HG02840 (cell line): ENCODE measurements around the gene RTP4.
A peak's percentile ranks its signal among the peaks of the same experiment; 100 is the strongest.
"Not testable (repeated sequence)": the region's sequence is repeated elsewhere in the genome, so short reads cannot be mapped to it uniquely, and the experiment has no call there.

ENCODE experiments used
- ATAC-seq: cut with Tn5 transposase; IDR thresholded peaks from one replicate; pipeline ENCODE4 v1.9.1; 2021; ENCODE audit warnings: mild to moderate bottlenecking, moderate library complexity, moderate number of reproducible peaks; ENCODE audit not compliant: unreplicated experiment, low FRiP score

Gene RTP4

GRCh38 chr3:187367561-187368103, 553 bp upstream of the RTP4 start:
- peak; percentile 4 for ATAC-seq

DNA sequence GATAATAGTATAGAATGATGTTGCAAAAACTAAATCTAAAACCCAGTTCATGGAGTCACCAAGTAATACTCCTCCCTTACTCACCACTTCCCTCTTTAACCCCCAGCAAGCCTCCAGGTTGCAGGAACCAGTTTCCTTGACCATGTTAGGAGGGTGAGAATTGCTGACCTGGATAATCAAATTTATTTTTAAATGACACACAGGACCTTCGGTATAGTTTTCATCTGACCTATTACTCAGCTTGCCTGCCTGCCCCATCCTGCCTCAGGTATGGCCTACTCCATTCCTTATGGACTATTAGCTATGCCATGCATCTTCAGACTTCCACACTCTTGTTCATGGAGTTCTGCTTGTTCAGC, 883 bp downstream of the RTP4 start:
- no peak for ATAC-seq

DNA sequence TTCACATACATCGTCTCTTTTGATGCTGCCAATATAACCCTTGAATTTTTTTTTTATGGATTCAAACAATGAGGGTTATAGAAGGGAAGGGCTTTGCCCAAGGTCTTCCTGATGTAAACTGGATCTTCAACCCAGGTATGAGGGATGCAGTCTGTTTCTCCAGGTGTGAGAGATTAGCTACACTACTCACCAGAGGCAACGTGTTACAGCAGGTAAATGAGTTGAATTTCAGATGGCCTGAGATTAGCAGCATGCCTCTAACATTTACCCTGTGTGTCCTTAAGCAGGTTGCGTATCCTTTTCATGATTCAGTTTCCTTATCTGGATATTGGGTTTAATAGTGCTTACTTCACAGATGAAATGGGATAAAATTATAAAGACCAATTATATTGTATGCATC, 1.9 kb downstream of the RTP4 start:
- ATAC-seq, result no peak

DNA sequence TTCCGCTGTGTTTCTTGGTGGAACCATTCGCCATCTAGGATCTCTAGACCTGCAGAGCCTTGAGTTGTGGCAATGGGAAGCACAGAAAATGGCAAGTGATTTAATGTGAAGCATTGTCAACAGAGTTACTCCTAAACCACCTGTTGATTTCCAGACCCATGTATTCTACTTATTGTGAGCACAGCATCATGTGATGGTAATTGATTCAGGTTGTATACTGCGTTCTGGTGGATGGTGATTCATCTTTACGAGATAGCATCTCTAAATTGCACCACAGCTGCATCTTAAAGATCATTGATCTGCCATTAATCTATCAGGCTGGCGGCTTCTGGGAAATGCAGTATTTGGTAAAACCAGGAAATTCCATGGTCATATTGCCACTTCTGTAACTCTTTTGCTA, 7.4 kb downstream of the RTP4 start:
- ATAC-seq, result no peak

DNA sequence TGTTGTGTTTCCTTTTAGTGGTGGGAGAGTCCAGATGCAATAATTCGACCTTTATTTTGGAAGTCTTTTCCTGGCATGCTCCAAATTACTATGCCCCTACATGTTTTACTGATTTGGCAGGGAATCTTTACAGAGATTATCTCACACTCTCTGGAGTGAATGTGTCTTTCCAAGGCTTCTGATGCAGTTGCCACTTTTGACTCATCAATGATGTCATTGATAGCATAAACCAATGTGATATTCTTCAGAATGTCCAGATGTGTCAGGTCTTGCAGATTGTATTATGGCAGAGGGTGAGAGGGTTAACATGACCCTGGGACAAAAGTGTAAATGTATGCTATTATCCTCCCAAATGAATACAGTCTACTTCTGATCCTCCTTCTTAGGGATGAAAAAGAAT, 9.7 kb downstream of the RTP4 start:
- no peak for ATAC-seq

- no peak for ATAC-seq
These were observed 14.5 kb downstream of the RTP4 start for GRCh38 chr3:187382609-187383151.

GRCh38 chr3:187383246-187383645, 15.1 kb downstream of the RTP4 start:
- ATAC-seq, result no peak

GRCh38 chr3:187385296-187385695, 17.1 kb downstream of the RTP4 start:
- ATAC-seq, result no peak

DNA sequence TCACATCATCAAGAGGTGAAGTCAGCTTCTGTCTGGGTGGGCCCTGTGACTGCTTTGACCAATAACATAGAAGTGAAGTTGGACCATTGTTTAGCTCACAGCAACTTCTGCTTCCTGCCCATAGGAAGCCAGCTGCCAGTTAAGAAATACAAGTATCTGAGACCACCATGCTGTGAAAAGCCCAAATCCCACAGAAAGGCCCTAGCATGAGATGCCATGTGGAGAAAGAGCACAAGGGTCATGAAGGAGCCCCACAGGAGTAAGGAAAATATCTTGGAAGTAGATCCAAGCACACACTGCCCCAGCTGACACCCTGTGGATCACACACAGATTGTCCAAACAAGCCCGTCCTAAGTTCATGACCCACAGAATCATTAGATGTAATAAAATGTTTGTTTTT, 28.5 kb downstream of the RTP4 start:
- no peak for ATAC-seq

DNA sequence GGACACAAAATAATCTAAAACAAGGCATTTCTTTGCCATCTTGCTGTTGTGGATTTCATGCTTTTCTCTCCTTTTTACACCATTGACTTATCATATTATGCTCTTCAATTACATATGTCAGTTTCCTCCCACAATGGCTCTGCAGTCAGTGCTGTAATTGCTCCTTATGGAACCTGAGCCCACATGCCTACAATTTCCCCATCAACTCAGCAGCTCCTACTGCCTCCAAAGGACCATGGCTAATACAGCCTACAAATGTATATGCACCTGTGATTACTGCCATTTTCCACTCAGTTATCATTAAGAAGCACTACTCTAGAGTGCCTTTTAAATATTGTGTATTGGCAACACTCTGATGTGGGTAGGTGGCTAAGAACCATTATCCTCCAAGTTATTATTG, 30.8 kb downstream of the RTP4 start:
- no peak for ATAC-seq

DNA sequence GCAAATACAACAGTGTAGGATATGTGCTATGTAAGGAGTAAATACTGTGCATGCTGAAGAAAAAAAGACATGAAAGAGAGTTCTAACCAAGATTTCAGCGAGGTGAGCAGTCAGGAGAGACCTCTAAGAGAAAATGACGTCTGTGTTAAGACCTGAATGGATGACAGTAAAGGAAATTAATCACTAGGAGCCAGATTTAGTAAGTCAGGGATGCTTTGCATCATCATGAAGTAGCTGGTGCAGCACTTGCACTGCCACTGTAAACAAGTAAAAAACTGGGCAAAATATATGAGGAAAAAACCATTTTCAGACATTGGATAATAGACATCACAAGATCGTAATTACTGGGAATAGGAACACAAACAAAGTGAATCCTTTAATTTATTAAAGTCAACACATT, 32.6 kb downstream of the RTP4 start:
- ATAC-seq, result no peak

DNA sequence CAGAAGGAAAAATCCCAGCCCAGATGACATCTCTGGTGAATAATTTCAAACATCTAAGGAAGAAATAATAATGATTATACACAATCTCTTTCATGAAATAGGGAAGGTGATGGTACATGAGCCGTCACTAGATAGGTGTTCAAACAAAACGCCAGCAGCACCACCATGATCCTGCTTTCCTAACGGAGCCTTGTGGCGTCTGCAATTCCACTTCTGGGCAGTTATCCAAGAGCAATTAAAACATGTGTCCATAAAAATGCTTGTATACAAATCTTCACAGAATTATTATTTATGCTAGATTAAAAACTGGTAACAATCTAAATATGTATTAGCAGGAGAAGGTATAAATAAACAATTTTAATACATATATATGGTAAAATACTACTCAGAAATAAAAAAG, 33.7 kb downstream of the RTP4 start:
- no peak for ATAC-seq

DNA sequence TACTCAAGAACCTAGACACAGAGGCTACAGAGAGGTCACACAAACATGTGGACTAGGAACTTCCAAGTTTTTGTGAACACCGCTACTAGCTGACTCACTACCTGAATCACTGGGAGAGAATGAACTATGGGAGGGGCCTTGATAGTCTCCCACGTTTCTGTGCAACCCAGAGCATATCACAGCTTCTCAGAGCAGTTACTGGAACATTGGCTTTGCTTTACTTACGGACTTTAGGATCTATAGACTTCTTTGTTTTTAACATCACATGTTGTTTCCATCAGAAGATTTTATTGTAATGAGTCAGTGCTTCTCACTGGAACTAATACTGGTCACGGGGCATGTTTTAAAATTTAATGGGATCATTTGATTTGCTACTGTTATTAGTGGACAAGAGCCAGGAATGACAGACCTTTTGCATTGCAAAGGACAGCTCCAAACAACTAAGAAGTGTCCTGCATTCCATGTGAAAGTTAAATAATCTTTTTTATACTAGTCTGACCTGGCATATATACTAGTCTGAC, 35.6 kb downstream of the RTP4 start:
- no peak for ATAC-seq

DNA sequence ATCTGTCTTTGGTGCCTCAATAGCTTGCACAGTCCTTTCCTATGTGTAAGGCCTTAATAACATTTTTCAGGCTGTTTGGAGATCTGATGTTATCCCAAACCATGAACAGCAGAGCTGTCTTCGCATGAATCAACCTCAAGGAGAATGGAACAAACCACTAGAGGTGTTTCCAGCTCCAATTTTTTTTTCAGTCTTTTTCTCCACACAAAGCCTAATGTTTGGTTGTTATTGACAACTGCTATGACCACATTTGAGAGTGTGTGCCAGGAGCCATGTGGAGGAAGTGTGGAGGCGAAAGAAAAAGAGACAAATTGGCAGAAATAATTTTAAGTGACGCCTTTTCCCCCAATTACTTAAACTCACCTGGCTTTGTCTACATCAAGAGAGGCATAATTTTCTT, 38.7 kb downstream of the RTP4 start:
- ATAC-seq, result no peak

DNA sequence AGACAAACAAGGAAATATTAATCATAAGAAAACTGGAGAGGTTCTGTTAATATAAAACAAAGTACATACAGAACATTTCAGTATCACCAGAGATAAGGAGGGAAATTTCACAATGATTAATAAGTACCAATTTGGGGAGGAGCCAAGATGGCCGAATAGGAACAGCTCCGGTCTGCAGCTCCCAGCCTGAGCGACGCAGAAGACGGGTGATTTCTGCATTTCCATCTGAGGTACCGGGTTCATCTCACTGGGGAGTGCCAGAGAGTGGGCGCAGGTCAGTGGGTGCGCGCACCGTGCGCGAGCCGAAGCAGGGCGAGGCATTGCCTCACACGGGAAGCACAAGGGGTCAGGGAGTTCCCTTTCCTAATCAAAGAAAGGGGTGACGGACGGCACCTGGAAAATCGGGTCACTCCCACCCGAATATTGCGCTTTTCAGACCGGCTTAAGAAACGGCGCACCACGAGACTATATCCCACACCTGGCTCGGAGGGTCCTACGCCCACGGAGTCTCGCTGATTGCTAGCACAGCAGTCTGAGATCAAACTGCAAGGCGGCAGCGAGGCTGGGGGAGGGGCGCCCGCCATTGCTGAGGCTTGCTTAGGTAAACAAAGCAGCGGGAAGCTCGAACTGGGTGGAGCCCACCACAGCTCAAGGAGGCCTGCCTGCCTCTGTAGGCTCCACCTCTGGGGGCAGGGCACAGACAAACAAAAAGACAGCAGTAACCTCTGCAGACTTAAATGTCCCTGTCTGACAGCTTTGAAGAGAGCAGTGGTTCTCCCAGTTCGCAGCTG, 44.0 kb downstream of the RTP4 start:
- ATAC-seq, result not testable (repeated sequence)
